ENCODE measurements around the gene AP2B1. TPM values are rescaled to one million over a fixed set of nuclear protein-coding genes. Genes with fewer than 3 reads are reported as not detected.
A peak's percentile ranks its signal among the peaks of the same experiment; 100 is the strongest.

The AP2B1 gene
- total and polyA plus RNA-seq, 8 donors, result 21.6 to 171 (median 57.2) TPM

DNA sequence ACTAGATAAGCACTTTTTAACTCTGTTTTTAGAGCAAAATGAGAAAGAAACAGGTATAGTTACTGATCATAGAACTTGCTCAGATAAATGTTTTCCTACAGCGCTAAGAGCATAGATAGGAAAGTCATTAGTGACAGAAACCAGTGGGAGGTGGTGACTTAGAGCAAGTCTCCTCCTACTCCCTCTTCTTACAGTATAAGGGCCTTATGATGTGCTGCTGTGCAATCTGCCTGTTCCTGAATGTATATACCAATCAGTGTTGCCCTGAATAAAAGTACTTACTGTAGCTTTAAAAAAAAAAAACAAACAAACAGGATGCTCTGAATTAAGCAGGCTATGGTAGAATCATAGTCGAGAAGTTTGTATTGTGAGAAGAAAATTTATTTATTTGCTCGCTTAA lies 121.0 kb downstream of the AP2B1 start:
- peaks cover 11 to 42% (median 29%) of the 10 kb centered on the region in 4 donors for H3K4me1 ChIP-seq
- no peak for DNase-seq
- no peaks in the 10 kb centered on the region for H3K27me3 ChIP-seq
- intact Hi-C loops (cut with DNase I; ENCODE audit: low total_unique reads), result no loop called here
- peaks cover 14 to 52% (median 47%) of the 10 kb centered on the region in 4 donors for H3K36me3 ChIP-seq
- no peak for TF ChIP-seq CTCF (IDR thresholded peaks at IDR 0.05)
- no peak for TF ChIP-seq POLR2A (IDR thresholded peaks at IDR 0.05)
- no peak for TF ChIP-seq POLR2AphosphoS5 (IDR thresholded peaks at IDR 0.05)
- no peak for TF ChIP-seq EP300 (IDR thresholded peaks at IDR 0.05)
- 62 to 69% (median 65%) methylated on average over 3 of the region's 3 CpGs for WGBS, 5 donors
- no peak overlapping the region for H3K4me3 ChIP-seq
- H3K9me3 ChIP-seq, result no peaks in the 10 kb centered on the region
- no peak overlapping the region for H3K27ac ChIP-seq

GRCh38 chr17:35708951-35709350 lies 121.8 kb downstream of the AP2B1 start:
- Histone ChIP-seq H3K27me3 (no peaks in the 10 kb centered on the region), H3K4me3 (no peak overlapping the region), H3K36me3 (peaks cover 14 to 60% (median 55%) of the 10 kb centered on the region in 4 donors), H3K27ac (no peak overlapping the region), H3K4me1 (peaks cover 11 to 48% (median 30%) of the 10 kb centered on the region in 4 donors), H3K9me3 (no peaks in the 10 kb centered on the region)
- no peak for TF ChIP-seq POLR2A (IDR thresholded peaks at IDR 0.05)
- no peak for TF ChIP-seq CTCF (IDR thresholded peaks at IDR 0.05)
- DNase-seq, result no peak
- intact Hi-C loops (cut with DNase I; ENCODE audit: low total_unique reads), result no loop called here
- WGBS, 5 donors, result 27 to 53% (median 44%) methylated on average over 3 of the region's 3 CpGs

GRCh38 chr17:35709874-35710273 lies 122.8 kb downstream of the AP2B1 start:
- 79 to 91% (median 87%) methylated on average over 3 of the region's 3 CpGs for WGBS, 5 donors
- TF ChIP-seq POLR2AphosphoS5 (IDR thresholded peaks at IDR 0.05) (no peak), EP300 (IDR thresholded peaks at IDR 0.05) (no peak)
- Histone ChIP-seq H3K27me3 (no peaks in the 10 kb centered on the region), H3K36me3 (peaks cover 14 to 70% (median 65%) of the 10 kb centered on the region in 4 donors), H3K9me3 (no peaks in the 10 kb centered on the region), H3K4me3 (no peak overlapping the region), H3K27ac (no peak overlapping the region), H3K4me1 (peaks cover 11 to 53% (median 33%) of the 10 kb centered on the region in 4 donors)
- no peak for DNase-seq
- intact Hi-C loops (cut with DNase I; ENCODE audit: low total_unique reads), result no loop called here

GRCh38 chr17:35710950-35711349 lies 123.8 kb downstream of the AP2B1 start:
- Histone ChIP-seq H3K27ac (no peak overlapping the region), H3K4me1 (peaks cover 11 to 57% (median 34%) of the 10 kb centered on the region in 4 donors), H3K27me3 (no peaks in the 10 kb centered on the region), H3K4me3 (no peak overlapping the region), H3K9me3 (no peaks in the 10 kb centered on the region), H3K36me3 (peaks cover 14 to 80% (median 75%) of the 10 kb centered on the region in 4 donors)
- DNase-seq, result no peak
- intact Hi-C loops (cut with DNase I; ENCODE audit: low total_unique reads), result no loop called here
- TF ChIP-seq EP300 (IDR thresholded peaks at IDR 0.05) (no peak), CTCF (IDR thresholded peaks at IDR 0.05) (no peak), POLR2AphosphoS5 (IDR thresholded peaks at IDR 0.05) (no peak), POLR2A (IDR thresholded peaks at IDR 0.05) (no peak)
- 89 to 100% (median 97%) methylated on average over 2 of the region's 2 CpGs for WGBS, 5 donors

GRCh38 chr17:35713069-35713728 lies 126.1 kb downstream of the AP2B1 start:
- Histone ChIP-seq H3K36me3 (peaks cover 14 to 95% (median 91%) of the 10 kb centered on the region in 4 donors), H3K27me3 (no peaks in the 10 kb centered on the region), H3K4me3 (no peak overlapping the region), H3K27ac (peak overlapping the region in 2 of 5 donors; percentile 19 to 36), H3K4me1 (peaks cover 2 to 66% (median 22%) of the 10 kb centered on the region in 4 donors), H3K9me3 (no peaks in the 10 kb centered on the region)
- peak in 1 of 2 donors; percentile 64 for DNase-seq
- 33 to 56% (median 50%) methylated on average over 7 of the region's 7 CpGs for WGBS, 5 donors
- intact Hi-C loops (cut with DNase I; ENCODE audit: low total_unique reads), result no loop called here
- TF ChIP-seq CTCF (IDR thresholded peaks at IDR 0.05) (no peak), EP300 (IDR thresholded peaks at IDR 0.05) (no peak), POLR2A (IDR thresholded peaks at IDR 0.05) (no peak), POLR2AphosphoS5 (IDR thresholded peaks at IDR 0.05) (no peak)

All from stomach (tissue), 9 donors.